NCI-H510A treated with DMSO at 0.1 percent for 48 hours (cell line): ENCODE data around the gene ATG10.
"Not testable (repeated sequence)": the region's sequence is repeated elsewhere in the genome, so short reads cannot be mapped to it uniquely, and the experiment has no call there.

Experiments
- DNase-seq: peaks from one replicate; lab custom pipeline; 2025; lab: John Stamatoyannopoulos, UW

ATG10 gene

GRCh38 chr5:82225525-82226172, 253.8 kb downstream of the ATG10 start:
- peak; percentile 59 for DNase-seq

GRCh38 chr5:82234885-82235284, 263.1 kb downstream of the ATG10 start:
- no peak for DNase-seq

- DNase-seq, result no peak
These were observed 272.3 kb downstream of the ATG10 start for GRCh38 chr5:82244151-82244550.

GRCh38 chr5:82244854-82245635, 273.2 kb downstream of the ATG10 start:
- no peak for DNase-seq

- no peak for DNase-seq
These were observed 275.2 kb downstream of the ATG10 start for GRCh38 chr5:82246960-82247574.

- no peak for DNase-seq
These were observed 280.9 kb downstream of the ATG10 start for GRCh38 chr5:82252744-82253143.

GRCh38 chr5:82255844-82256243, 284.0 kb downstream of the ATG10 start:
- no peak for DNase-seq

- no peak for DNase-seq
These were observed 285.4 kb downstream of the ATG10 start for GRCh38 chr5:82257247-82257646.

GRCh38 chr5:82257729-82258128, 285.9 kb downstream of the ATG10 start:
- no peak for DNase-seq

- DNase-seq, result no peak
These were observed 287.5 kb downstream of the ATG10 start for GRCh38 chr5:82259172-82259800.

GRCh38 chr5:82265047-82265446, 293.2 kb downstream of the ATG10 start:
- no peak for DNase-seq

GRCh38 chr5:82267297-82267933, 295.6 kb downstream of the ATG10 start:
- not testable (repeated sequence) for DNase-seq

- not testable (repeated sequence) for DNase-seq
These were observed 297.5 kb downstream of the ATG10 start for GRCh38 chr5:82269363-82269762.

- DNase-seq, result not testable (repeated sequence)
These were observed 300.9 kb downstream of the ATG10 start for GRCh38 chr5:82272571-82273356.

GRCh38 chr5:82273426-82273825, 301.6 kb downstream of the ATG10 start:
- not testable (repeated sequence) for DNase-seq

- no peak for DNase-seq
These were observed 302.8 kb downstream of the ATG10 start for GRCh38 chr5:82274343-82275211.

- no peak for DNase-seq
These were observed 303.4 kb downstream of the ATG10 start for GRCh38 chr5:82275216-82275664.

GRCh38 chr5:82276800-82277612, 305.2 kb downstream of the ATG10 start:
- DNase-seq, result no peak

- DNase-seq, result no peak
These were observed 305.8 kb downstream of the ATG10 start for GRCh38 chr5:82277613-82277986.
